ENCODE data around the gene CPT1B.

- TF ChIP-seq EZH2 (IDR thresholded peaks at IDR 0.05; ENCODE audit: borderline replicate concordance, low read depth, low read length, severe bottlenecking) = no peak
- TF ChIP-seq, protein P1, sequence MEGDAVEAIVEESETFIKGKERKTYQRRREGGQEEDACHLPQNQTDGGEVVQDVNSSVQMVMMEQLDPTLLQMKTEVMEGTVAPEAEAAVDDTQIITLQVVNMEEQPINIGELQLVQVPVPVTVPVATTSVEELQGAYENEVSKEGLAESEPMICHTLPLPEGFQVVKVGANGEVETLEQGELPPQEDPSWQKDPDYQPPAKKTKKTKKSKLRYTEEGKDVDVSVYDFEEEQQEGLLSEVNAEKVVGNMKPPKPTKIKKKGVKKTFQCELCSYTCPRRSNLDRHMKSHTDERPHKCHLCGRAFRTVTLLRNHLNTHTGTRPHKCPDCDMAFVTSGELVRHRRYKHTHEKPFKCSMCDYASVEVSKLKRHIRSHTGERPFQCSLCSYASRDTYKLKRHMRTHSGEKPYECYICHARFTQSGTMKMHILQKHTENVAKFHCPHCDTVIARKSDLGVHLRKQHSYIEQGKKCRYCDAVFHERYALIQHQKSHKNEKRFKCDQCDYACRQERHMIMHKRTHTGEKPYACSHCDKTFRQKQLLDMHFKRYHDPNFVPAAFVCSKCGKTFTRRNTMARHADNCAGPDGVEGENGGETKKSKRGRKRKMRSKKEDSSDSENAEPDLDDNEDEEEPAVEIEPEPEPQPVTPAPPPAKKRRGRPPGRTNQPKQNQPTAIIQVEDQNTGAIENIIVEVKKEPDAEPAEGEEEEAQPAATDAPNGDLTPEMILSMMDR (IDR thresholded peaks at IDR 0.05; ENCODE audit: extremely low read depth in 1 of 2, insufficient read depth in 1 of 2, low read depth in 1 of 2, low read length in 2 of 2) = no peak
- no peak for TF ChIP-seq POLR2A (IDR thresholded peaks at IDR 0.05; ENCODE audit: low read depth, low read length)
- no peak for TF ChIP-seq FOS (IDR thresholded peaks at IDR 0.05; ENCODE audit: borderline replicate concordance, insufficient read depth, low read length)
Measured at GRCh38 chr22:50608996-50609395, 30.8 kb upstream of the CPT1B start.

Measured in endothelial cell of umbilical vein (primary cell).